Esophagus mucosa (tissue), 1 donor: ENCODE data around the gene RETREG3. TPM values are rescaled to one million over a fixed set of nuclear protein-coding genes. Genes with fewer than 3 reads are reported as not detected.
"Not testable (repeated sequence)": the region's sequence is repeated elsewhere in the genome, so short reads cannot be mapped to it uniquely, and the experiment has no call there.

ENCODE experiments used
- ATAC-seq: fragments of 200-7000 bp; cut with Tn5 transposase; one replicate; pipeline ENCODE4 v1.9.1; 2020
- total RNA-seq: library from RNA; stranded (reverse); gene quantifications from one replicate; pipeline ENCODE4 v1.2.4, GENCODE V29; 2023
- donor health status: DM: yes; HTN: yes; CAD: no.

RETREG3 gene, protein sequence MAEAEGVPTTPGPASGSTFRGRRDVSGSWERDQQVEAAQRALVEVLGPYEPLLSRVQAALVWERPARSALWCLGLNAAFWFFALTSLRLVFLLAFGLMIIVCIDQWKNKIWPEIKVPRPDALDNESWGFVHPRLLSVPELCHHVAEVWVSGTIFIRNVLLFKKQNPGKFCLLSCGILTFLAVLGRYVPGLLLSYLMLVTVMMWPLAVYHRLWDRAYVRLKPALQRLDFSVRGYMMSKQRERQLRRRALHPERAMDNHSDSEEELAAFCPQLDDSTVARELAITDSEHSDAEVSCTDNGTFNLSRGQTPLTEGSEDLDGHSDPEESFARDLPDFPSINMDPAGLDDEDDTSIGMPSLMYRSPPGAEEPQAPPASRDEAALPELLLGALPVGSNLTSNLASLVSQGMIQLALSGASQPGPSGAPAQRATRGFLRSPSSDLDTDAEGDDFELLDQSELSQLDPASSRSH
- 53.6 TPM for total RNA-seq

DNA sequence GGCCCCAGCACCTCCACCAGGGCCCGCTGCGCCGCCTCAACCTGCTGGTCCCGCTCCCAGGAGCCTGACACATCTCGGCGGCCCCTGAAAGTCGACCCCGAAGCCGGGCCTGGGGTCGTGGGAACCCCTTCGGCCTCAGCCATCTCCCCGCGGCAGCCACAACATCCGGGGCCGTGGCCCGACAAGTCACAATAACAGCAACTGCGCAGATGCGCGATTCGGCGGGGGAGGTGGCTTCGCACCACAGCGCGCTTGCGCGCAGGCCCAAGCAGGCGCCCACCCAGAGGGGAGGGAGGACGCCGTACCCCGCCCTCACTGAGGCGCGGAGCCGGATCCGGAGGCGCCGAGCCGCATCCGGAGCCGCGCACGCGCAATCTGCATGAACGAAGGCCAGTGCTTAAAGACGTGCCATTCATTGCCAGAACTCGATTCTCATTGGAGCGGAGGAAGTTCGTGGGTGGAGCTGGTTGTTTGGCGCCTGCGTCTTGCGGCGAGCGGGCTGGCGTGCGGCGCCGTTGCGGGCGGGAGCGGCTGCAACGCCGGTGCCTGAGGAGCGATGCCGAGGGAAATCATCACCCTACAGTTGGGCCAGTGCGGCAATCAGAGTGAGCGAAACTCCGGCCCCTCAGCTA is at the start of gene RETREG3, which contains the start of gene TUBG1:
Gene RETREG3 (minus strand): TSS at position 193 of the 632 bp plus-strand sequence. CDS start 50 bp downstream, at position 143.
Gene TUBG1 (plus strand): TSS at position 502 of the 632 bp plus-strand sequence. CDS start 55 bp downstream, at position 557.
- ATAC-seq: peak; percentile 97

DNA sequence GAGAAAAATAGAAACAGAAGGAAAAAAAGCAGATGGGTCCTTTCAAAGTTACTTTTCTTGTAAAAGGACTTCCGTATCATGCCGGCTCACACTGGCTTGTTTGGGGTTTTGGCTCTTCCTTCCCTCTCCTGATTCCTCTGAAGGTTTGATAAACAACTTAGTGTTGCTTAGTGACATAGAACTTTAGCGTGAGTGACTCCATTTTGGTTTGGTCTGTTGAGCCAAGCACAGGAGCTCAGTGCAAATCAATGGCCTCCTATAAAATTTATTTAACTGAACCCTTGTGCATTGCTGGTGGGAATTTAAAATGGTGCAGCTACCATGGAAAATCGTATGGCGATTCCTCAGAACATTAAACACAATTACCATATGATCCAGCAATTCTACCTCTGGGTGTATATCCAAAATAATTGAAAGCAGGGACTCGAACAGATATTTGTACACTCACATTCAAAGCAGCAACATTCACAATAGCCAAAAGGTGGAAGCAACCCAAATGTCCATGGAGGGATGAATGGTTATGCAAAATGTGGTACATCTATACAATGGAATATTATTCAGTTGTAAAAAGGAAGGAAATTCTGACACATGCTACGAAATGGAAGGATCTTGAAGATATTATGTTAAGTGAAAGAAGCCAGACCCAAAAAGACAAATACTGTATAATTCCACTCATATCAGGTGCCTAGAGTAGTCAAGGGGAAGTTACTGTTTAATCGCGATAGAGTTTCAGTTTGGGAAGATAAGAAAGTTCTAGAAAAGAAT is 48.8 kb upstream of the RETREG3 start:
- no peak for ATAC-seq

DNA sequence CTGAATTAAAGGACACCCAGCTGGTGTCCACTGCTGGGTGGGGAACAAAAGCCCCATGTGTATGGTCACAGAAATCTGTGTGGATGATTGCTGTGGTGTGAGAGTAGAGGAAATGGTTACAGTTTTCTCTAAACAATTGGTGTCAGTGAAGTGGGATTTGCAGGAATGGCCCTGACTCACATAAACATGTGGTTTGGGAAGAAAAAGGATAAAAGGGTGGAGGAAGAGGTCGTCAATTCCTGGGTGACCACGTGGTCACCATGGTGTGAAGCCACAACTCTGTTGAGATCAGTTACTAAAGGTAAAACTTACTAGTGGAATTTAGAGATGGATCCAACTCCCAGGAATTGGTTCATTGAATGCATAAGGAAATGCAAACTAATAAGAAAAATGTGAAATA is 46.4 kb upstream of the RETREG3 start:
- no peak for ATAC-seq

DNA sequence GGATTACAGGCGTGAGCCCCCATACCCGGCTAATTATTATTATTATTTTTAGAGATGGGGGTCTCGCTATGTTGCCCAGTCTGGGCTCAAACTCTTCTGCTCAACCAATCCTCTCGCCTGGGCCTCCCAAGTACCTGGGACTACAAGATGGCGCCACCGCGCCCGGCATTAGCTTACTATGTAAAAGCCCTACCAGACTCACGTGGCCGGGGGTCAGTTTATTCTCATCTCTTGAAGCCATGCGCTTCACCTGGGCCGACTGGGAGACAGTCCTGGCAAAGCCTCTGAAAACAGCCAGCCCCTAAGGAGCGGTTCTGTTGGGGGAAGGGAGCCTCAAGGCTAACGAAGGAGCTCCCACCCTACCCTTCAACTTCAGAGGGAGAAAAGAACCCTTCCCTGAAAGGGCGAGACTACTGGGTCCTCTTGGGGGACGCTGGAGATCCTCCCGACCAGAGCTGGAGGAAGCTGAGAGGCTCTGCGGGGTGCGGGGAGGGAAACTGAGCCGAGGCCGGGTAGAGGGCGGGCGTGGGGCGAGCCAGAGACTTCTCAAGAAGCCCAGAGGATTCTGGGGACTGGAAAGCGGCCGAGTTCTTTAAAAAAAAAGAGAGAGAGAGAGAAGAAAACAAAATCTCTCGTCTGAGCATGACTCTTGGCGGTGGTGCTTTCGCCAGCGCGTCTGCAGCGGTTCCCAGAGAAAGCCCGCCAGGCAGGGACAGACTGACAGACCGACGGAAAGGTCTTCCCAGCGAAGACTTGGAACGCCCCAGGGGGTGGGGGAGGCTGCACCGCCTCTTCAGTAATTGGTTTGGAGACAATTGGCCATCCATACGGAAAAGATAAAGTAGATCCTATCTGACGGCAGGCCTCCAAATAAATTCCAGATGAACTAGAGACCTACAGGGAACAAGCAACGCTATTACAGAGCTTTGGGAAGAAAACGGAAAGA is 44.3 kb upstream of the RETREG3 start:
- ATAC-seq: no peak

DNA sequence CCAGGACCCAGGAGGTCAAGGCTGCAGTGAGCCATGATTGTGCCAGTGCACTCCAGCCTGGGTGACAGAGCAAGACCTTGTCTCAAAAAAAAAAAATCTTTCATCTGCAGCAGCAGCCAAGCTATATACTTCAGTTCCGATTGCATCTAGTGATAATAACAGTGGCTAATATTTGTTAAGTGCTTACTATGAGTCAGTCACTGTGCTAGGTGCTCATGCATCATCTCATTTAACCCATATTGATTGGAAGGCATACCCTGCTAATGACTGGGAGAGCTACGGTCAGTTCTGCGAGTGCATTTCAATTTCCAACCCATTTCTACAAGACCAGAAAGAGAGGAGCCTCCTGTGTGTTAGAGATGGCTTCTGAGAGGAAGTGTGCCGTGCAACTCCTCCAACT is 42.2 kb upstream of the RETREG3 start:
- ATAC-seq: no peak

DNA sequence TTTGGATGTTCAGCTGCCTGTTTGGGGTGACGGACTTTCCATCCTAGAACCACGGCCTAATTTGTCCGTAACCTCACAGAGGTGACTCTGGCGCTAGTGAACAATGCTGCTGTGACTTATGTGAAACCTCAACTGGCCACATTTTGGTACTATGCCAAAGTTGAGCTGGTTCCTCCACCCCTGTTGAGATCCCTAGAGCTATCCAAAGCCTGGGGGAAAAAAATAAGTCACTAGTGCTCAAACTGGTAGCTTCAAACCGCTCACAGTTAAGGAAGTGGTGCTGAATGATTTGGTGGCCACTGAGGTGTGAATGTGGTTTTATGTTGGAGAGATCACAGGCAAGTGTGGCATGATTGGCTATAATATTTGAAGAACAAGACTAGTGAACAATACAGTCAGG is 38.6 kb upstream of the RETREG3 start:
- ATAC-seq: peak; percentile 64

DNA sequence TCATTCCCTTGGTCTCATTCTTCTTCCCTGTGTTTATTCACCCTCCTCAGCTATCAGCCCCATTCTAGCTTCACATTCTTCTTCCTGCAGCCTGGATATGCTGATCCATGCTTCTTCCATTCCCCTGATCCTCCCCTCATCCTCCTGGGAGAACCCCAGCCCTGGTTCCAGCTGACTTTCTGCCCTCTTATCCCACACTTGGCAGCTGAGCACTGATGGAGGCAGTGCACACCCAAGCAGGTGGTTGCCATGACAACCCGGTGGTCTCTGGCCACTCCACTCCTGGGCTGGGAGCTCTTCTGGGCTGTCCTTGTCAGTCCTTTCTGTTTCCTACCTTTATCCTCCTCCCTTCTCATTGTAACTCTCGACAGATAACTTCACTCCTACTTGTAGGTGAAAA is 33.2 kb upstream of the RETREG3 start:
- ATAC-seq: no peak

DNA sequence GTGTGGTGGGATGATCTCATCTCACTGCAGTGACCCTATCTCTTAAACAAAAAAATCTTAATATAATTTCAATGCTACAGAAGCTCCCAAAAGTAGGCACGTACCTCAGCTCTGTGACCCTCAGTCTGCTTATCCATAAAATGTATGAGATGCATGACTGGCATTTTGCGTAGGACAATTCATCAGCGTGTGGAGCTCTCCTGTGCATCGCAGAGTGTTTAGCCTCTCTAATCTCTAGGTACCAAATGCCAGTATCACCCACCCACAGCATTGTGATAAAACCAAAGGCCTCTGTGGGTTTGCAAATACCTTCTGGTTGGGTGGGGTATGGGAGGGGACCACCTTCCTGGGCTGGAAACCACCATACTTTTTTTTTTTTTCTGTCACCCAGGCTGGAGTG is 30.9 kb upstream of the RETREG3 start:
- no peak for ATAC-seq

DNA sequence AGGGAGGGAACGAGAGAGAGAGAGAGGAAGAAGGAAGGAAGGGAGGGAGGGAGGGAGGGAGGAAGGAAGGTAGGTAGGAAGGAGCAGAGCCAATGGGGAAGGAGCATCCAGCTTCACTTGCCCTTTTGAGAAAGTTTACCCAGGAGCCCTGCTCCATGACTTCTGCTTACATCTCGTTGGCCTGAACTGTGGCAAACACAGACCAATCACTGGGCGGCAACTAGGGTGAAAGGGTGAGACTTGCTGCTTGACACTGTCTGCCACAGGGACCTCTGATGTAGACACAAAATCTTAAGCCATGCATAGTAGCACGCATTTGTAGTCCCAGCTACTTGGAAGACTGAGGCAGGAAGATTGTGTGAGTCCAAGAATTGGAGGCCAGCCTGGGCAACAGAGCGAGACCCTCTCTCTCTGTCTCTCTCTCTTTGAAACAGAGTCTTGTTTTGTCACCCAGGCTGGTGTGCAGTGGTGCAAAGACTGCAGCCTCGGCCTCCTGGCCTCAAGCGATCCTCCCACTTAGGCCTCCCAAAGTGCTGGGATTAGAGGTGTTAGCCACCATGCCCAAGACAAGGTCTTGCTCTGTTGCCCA is 30.4 kb upstream of the RETREG3 start:
- ATAC-seq: no peak

DNA sequence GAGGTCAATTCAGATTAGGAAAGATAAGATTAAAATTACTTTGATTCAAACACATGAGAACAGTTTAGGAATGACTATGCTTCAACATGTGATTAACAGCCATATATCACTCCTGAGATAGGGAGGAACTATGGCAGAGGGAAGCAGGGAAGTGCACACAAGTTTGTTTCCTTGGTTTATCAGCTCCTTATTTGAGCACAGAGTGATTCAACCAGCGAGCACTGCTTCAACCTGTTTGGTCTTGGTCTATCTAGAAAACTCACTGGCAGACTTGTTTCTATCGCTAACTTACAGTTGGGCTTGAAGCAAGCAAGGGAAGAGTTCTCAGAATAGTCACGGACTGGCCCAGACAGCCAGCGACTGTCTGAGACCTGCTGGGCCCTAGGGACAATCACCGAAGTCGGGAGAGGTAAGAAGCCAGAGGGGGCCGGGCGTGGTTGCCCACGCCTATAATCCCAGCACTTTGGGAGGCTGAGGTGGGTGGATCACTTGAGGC is 23.8 kb upstream of the RETREG3 start:
- peak; percentile 88 for ATAC-seq

DNA sequence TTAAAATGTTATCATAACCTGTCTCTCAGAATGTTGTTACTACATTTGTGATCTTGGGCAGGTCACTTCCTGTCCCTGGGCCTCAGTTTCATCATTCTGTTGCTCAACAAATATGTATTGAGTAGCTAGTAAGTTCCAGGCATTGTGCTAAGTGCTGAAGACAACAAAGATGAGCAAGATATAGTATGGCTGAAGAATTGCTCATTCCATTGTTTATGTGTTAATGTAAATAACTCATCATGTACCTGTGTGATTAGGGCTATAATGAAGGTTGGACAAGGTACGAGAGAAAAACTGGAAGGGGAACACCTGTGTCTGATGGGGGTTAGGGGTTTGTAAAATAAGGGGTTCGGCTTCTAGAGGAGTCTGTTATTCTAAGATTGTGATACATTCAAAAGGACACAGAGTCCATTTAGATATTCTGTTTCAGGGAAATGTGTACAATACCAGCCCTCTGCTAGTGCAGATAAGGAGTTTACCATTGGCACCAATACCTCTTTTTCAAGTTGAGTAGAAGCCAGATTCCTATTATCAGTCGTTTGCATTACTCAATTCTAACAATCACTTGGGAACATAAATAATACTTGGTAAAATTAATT is 20.3 kb upstream of the RETREG3 start:
- peak; percentile 81 for ATAC-seq

DNA sequence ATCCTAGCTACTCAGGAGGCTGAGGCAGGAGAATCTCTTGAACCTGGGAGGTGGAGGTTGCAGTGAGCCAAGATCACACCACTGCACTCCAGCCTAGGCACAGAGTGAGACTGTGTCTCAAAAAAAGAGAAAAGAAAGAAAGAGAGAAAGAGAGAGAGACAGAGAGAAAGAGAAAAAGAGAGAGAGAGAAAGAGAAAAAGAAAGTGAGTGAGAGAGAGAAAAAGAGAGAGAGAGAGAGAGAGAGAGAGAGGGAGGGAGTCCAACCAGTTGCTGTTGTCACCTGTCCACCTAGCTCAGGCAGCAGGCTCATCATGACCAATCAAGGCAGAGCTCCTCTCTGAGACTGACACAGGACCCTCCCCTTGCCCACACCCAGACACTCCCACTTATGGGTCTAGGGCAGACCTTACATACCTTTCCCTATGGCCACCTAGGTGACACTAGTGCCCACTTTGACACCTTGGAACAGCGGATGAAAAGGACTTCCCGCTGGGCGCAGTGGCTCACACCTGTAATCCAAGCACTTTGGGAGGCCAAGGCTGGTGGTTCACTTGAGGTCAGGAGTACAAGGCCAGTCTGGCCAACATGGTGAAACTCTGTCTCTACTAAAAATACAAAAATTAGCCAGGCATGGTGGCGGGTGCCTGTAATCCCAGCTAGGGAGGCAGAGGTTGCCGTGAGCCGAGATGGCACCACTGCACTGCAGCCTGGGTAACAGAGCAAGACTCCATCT is 18.0 kb upstream of the RETREG3 start:
- ATAC-seq: not testable (repeated sequence)

DNA sequence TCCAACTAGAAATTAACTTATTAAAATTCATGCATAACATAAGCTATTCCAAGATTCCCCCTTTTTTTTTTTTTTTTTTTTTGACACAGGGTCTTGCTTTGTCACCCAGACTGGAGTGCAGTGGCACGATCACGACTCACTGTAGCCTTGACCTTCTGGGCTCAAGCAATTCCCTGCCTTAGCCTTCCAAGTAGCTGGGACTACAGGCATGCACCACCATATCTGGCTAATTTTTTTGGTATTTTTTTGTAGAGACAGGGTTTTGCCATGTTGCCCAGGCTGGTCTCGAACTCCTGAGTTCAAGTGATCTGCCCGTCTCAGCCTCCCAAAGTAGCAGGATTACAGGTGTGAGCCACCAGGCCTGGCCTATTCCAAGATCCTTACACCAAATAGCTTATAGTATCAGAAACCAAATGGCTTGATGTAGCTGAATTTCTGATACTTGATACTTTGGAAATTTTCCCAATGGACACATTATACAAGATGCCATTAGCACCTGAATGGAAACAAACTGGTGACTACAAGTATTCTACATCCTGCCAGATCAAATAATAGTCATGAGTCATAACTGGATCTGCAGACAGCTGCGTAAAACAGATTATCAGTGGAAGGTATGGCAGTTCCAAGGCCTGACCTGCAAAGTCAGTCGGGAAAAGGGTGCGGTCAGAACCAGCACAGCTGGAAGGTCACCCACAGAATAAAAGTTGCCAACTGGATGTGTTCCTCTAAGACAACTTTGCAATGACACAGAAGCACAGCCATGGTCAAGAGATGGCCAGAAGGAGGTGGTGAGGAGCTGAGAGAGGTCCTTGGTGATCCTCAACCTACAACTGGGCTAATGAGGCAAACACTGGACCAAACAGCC is 14.8 kb upstream of the RETREG3 start:
- ATAC-seq: peak; percentile 93

DNA sequence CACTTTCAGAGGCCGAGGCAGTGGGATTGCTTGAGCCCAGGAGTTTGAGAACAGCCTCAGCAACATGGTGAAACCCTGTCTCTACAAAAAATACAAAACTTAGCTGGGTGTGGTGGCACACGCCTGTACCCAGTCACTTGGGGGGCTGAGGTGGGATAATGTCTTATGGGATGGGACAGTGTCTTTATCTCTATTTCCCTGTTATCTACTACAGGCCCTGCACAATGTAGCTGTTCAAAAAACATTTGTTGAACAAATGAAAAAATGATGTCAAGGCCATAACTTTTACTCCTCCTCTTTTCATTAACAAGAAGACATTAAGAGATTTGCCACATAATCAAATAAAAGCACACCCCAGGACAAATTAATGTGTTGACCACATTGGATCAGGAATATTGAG is 14.1 kb upstream of the RETREG3 start:
- no peak for ATAC-seq

DNA sequence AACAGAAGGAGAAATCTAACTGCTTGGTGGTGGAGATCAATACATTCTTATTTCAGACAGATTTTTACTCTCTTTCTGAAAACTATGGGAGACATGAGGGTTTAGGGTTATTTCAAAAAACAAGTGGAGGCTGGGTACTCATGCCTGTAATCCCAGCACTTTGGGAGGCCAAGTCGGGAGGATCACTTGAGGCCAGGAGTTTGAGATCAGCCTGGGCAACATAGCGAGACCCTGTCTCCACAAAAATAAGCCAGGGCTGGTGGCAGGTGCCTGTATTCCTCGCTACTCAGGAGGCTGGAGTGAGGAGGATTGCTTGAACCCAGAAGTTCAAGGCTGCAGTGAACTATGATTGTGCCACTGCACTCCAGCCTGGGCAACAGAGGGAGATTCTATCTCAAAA is 12.8 kb upstream of the RETREG3 start:
- not testable (repeated sequence) for ATAC-seq

DNA sequence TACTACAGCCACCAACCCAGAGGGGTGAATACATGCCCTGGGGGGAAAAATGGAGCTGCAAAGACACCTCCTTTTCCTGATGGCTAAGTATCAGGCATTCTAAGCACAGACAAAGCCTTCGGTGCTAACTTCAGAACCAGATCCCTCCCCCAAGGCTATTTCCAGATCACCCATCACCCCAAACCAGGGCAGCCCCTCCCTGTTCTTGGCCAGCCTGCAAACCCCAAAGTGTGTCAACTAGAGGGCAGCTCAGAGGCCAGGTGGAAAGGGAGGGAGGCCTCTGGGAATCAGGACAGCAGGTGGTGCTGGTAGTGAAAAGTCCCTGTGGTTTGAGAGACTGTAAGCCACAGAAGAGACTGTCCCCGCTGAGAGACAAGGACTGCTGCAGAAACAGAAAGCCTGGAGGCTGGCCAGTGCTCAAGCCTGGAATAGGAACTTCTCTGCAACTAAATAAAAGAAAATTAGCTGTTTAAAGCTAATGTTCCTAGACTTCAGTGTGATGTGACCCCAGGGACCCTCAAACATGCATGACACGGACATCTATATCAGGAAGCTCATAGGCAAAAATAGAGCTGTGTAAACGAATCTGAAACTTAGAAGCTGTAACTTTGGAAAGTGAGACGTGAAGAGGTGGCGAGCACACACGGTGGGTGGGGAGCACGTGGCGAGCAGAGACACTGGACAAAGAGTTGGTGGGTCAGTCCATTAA is 9.4 kb upstream of the RETREG3 start:
- peak; percentile 71 for ATAC-seq

DNA sequence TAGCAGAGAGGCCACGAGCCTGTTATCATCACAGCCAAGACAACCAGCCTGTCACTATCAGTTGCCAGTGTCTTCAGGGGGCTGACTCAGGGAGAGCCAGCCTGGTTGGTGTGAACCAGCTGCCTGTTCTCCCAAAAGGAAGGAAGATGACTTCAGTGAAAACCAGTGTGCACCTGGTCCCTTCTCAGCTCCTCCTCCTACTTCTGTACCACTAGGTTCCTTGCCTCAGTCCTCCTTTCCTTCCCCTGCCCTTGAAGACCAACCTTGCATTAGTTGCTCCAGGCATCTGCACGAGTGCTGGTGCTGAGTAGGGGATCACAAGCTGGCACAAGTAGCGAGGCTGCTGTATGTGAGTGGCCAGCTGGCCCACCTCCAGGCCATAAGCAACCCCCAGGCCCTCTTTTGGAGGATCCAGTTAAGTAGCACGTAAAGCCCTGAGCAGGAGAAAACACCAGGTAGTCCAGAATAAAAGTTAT is 8.8 kb upstream of the RETREG3 start:
- peak; percentile 13 for ATAC-seq

DNA sequence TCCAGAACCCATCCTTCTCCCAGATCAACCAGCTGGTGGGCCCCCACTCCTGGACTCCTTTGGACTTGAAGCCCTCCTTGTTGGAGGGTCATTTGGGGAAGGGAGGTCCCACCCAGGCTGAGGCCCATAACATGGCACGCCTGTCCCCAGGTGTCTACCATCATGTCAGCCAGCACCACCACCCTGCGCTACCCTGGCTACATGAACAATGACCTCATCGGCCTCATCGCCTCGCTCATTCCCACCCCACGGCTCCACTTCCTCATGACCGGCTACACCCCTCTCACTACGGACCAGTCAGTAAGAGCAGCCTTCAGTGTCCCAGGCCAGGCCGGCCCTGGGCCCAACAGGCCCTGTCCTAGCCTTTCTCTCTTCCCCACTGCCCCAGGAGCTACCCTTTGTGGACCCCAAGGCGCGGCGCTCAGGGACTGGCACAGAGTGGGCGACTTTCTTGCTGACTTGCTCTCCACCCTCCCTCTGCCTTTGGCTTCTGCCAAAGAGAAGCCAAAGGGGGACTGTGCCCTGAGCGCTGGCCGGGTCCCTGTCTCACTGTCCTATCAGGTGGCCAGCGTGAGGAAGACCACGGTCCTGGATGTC is 4.6 kb upstream of the RETREG3 start:
- ATAC-seq: no peak
